ENCODE data around the gene ARF1.

The ARF1 gene

DNA sequence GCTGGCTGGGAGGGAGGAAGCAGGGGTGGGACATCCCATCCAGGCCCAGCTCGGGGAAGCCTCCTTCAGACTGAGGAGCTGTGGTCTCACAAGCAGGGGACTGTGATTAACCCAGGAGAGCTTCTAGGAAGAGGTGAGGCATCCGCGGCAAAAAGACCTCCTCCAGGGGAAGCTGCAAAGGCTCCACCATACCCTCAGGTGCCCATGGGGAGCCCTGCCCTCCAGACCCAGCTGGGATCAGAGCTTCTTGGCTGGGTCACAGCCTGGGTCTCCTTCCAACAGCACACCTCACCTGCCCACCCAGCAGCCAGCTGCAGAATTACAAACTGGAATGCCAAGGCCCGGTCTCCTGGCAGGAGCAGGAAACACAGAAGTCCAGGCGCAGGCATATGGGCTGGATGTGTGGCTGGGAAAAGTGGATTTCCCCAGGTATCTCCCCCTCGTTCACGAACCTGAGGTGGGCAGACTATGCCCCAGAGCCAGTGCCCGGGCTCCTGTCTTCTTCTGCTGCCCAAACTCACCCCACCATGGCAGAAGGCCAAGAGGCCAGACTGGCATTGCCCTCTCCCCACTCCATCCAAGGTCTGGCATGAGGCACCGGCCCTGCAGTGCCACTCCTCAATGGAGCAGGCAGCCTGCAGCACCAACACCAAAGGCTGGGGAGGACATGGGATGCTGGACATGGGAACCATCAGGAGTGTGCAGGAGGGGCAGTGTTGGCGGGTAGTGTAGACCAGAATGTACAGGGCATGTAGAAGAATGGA is 15.4 kb upstream of the ARF1 start:
- TF ChIP-seq, protein P1, sequence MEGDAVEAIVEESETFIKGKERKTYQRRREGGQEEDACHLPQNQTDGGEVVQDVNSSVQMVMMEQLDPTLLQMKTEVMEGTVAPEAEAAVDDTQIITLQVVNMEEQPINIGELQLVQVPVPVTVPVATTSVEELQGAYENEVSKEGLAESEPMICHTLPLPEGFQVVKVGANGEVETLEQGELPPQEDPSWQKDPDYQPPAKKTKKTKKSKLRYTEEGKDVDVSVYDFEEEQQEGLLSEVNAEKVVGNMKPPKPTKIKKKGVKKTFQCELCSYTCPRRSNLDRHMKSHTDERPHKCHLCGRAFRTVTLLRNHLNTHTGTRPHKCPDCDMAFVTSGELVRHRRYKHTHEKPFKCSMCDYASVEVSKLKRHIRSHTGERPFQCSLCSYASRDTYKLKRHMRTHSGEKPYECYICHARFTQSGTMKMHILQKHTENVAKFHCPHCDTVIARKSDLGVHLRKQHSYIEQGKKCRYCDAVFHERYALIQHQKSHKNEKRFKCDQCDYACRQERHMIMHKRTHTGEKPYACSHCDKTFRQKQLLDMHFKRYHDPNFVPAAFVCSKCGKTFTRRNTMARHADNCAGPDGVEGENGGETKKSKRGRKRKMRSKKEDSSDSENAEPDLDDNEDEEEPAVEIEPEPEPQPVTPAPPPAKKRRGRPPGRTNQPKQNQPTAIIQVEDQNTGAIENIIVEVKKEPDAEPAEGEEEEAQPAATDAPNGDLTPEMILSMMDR (conservative IDR thresholded peaks at IDR 0.05), result no peak
- H3K27ac ChIP-seq, result no peak overlapping the region

DNA sequence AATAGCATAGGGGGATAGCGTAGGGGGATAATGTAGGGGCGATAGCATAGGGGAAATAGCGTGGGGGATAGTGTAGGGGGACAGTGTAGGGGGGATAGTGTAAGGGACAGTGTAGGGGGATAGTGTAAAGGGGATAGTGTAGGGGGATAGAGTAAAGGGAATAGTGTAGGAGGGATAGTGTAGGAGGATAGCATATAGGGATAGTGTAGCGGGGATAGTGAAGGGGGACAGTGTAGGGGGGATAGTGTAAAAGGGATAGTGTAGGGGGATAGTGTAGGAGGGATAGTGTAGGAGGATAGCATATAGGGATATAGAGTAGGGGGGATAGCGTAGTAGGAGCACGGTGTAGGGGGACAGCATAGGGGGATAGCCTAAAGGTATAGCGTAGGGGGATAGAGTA is 14.1 kb upstream of the ARF1 start:
- TF ChIP-seq, protein P1 (conservative IDR thresholded peaks at IDR 0.05), result no peak
- no peak overlapping the region for H3K27ac ChIP-seq

DNA sequence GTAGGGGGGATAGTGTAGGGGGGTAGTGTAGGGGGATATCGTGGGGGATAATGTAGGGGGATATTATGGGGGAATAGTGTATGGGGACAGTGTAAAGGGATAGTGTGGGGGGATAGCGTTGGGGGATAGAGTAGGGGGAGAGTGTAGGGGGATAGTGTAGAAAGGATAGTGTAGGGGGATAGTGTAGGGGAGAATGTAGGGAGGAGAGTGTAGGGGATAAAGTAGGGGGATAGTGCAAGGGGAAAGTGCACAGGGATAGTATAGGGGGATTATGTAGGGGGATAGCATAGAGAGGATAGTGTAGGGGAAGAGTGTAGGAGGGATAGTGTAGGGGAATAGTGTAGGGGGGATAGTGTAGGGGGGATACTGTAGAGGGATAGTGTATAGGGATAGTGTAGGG is 12.3 kb upstream of the ARF1 start:
- H3K27ac ChIP-seq, result no peak overlapping the region
- TF ChIP-seq, protein P1 (conservative IDR thresholded peaks at IDR 0.05), result no peak

DNA sequence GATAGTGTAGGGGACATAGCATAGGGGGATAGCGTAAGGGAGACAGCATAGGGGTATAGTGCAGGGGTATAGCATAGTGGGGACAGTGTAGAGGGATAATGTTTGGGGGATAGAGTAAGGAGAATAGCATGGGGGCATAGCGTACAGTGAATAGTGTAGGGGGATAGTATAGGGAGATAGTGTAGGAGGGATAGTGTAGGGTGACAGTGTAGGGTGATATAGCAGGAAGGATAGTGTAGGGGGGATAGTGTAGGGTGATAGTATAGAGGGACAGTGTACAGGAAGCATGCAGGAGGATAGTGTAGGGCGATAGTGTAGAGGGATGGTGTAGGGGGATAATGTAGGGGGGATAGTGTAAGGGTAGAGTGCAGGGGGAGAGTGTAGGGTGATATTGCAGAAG is 11.7 kb upstream of the ARF1 start:
- TF ChIP-seq, protein P1 (conservative IDR thresholded peaks at IDR 0.05), result no peak
- no peak overlapping the region for H3K27ac ChIP-seq

DNA sequence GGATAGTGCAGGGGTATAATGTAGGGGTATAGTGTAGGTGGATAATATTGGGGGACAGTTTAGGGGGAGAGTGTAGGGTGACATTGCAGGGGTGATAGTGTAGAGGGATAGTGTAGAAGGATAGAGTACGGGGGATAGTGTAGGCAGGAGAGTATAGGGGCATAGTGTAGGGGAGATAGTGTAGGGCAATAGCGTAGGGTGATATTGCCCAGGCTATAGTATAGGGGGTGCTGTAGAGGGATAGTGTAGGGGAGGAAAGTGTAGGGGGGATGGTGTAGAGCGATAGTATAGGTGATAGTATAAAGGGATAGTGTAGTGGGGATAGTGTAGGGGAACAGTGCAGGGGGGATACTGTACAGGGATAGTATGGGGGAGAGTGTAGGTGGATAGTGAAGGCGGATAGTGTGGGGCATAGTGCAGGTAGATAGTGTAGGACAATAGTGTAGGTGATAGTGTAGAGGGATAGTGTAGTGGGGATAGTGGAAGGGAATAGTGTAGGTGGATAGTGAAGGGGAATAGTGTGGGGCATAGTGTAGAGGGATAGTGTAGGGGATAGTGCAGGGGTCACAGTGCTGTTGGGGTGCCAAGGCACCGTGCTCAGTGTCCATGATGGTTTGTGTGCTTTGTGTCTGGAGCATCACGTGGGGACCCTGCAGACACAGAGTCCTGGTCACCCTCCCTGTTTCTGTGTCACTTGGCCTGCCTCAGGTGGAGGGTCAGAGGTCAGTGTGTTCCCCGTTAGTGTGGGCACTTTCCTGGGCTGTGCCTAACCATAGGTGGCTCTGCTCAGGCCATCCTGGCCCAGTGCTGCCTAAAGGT is 10.5 kb upstream of the ARF1 start:
- H3K27ac ChIP-seq, result no peak overlapping the region
- TF ChIP-seq, protein P1 (conservative IDR thresholded peaks at IDR 0.05), result no peak

DNA sequence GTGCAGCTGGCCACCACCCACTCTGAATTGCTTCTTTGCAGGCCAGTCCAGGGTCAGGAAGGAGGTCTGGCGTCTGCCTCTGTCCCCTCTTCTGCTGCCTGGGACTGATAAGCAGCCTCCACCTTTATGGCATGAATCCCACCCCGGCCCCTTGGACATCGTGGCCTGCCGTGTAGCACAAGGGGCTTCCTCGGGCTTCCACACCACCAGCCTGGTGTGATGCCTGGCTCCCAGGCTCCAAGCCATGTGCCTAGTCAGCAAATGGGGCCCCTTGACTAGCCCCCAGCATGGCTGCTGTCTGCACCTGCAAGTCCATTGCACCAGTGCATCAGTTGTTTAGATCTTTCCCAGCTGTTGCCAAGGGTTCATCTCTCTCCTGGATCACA is 9.9 kb upstream of the ARF1 start:
- no peak overlapping the region for H3K27ac ChIP-seq
- TF ChIP-seq, protein P1 (conservative IDR thresholded peaks at IDR 0.05), result no peak

DNA sequence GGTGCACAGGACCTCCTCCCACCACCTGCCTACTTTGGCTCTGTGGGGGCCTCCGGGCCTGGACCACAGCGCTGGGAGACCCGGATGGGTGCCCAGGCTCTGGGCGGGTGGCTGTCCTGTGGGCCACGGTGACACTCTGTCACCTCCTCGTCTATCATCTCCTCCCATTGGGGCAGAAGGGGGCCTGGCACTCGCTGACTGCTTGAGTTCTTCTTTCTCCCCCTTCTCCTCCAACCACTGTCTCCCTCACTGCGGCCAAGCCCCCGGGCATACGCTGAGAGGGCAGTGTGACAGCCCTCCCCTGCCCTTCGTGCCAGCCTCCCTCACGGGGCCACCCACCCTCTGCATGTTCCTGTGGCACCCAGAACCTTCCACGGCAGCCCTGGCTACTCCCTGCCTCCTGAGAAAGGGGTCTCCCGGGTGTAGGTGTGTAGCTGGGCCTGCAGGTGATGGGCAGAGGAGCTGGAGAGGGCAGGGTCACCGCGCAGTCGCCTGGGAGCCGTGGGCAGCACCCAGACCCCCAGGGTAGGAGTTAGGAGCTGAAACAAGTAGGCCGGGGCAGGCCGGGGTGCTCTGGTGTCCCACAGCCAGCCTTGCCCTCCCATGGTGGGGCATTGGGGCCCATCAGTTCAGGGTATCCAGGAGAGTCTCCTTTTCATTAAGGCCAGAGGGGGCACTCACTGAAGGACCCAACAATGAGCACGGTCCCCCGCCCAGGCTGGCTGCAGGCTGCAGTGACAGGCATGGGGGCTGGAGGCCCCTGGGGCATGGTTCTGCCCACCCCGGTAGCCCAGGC is 9.2 kb upstream of the ARF1 start:
- TF ChIP-seq, protein P1 (conservative IDR thresholded peaks at IDR 0.05), result no peak
- H3K27ac ChIP-seq, result no peak overlapping the region
